Neural progenitor cell (in vitro differentiated cells): ENCODE data around the gene SPRY1. TPM values are rescaled to one million over a fixed set of nuclear protein-coding genes. Genes with fewer than 3 reads are reported as not detected.

ENCODE experiments used
- DNase-seq: peaks from one replicate; pipeline ENCODE4 v3.0.0-alpha.2; 2016; ENCODE audit warnings: low spot score
- H2AFZ ChIP-seq: fragments of 200-600 bp; sonication (generic); replicated peaks from 2 replicates; pipeline ENCODE4 v1.6.1; 2016; ENCODE audit warnings: antibody characterized with exemption
- H3F3A ChIP-seq: fragments of 200-600 bp; sonication (generic); 2 replicates; pipeline ENCODE4 v1.6.1; 2016; ENCODE audit warnings: antibody characterized with exemption, low read depth
- H3K27ac ChIP-seq: fragments of 200-600 bp; sonication (generic); 2 replicates; pipeline ENCODE4 v1.5.1; 2016; ENCODE audit warnings: mild to moderate bottlenecking
- H3K27me3 ChIP-seq: fragments of 200-600 bp; sonication (generic); 2 replicates; pipeline ENCODE4 v1.6.1; 2016; ENCODE audit warnings: mild to moderate bottlenecking, moderate library complexity
- H3K36me3 ChIP-seq: fragments of 200-600 bp; sonication (generic); 2 replicates; pipeline ENCODE4 v1.5.1; 2016
- H3K4me1 ChIP-seq: fragments of 200-600 bp; sonication (generic); 2 replicates; pipeline ENCODE4 v1.6.1; 2016; ENCODE audit warnings: mixed run types
- H3K4me2 ChIP-seq: fragments of 200-600 bp; sonication (generic); 2 replicates; pipeline ENCODE4 v1.6.1; 2016
- H3K4me3 ChIP-seq: fragments of 200-600 bp; sonication (generic); 2 replicates; pipeline ENCODE4 v1.5.1; 2016
- H3K79me2 ChIP-seq: fragments of 200-600 bp; sonication (generic); 2 replicates; pipeline ENCODE4 v1.6.1; 2016; ENCODE audit warnings: low read depth
- H3K9ac ChIP-seq: fragments of 200-600 bp; sonication (generic); 2 replicates; pipeline ENCODE4 v1.6.1; 2016
- H3K9me3 ChIP-seq: fragments of 200-600 bp; sonication (generic); 2 replicates; pipeline ENCODE4 v1.5.1; 2016; ENCODE audit warnings: low read depth
- H4K20me1 ChIP-seq: fragments of 200-600 bp; sonication (generic); 2 replicates; pipeline ENCODE4 v1.6.1; 2016; ENCODE audit warnings: low read depth
- H3K27ac Mint-ChIP-seq: 3 replicates; pipeline ENCODE4 v1.8.0; 2021; ENCODE audit warnings: mixed read lengths
- H3K27me3 Mint-ChIP-seq: 2 replicates; pipeline ENCODE4 v1.8.0; 2022; ENCODE audit warnings: low read depth, mild to moderate bottlenecking, inconsistent platforms, moderate library complexity, mixed read lengths; ENCODE audit not compliant: insufficient read depth
- H3K36me3 Mint-ChIP-seq: 3 replicates; pipeline ENCODE4 v1.8.0; 2021; ENCODE audit warnings: mixed read lengths
- H3K4me1 Mint-ChIP-seq: 3 replicates; pipeline ENCODE4 v1.8.0; 2021; ENCODE audit warnings: mixed read lengths
- H3K4me3 Mint-ChIP-seq: 3 replicates; pipeline ENCODE4 v1.8.0; 2021; ENCODE audit warnings: mild to moderate bottlenecking, moderate library complexity, mixed read lengths
- H3K9me3 Mint-ChIP-seq: 3 replicates; pipeline ENCODE4 v1.8.0; 2020; ENCODE audit warnings: mixed read lengths
- CTCF ChIP-seq: fragments of 200-600 bp; sonication (generic); IDR thresholded peaks from 2 replicates; pipeline ENCODE4 v1.5.1; 2017; ENCODE audit warnings: antibody characterized with exemption, mild to moderate bottlenecking
- EZH2 ChIP-seq: fragments of 200-600 bp; sonication (generic); IDR thresholded peaks from 2 replicates; pipeline ENCODE4 v1.6.1; 2017; ENCODE audit warnings: antibody characterized with exemption, mild to moderate bottlenecking, moderate library complexity
- EZH2phosphoT487 ChIP-seq: fragments of 200-600 bp; sonication (generic); IDR thresholded peaks from 2 replicates; pipeline ENCODE4 v1.6.1; 2017; ENCODE audit warnings: antibody characterized with exemption
- total RNA-seq: library from RNA; depleted of rRNA; stranded (reverse); fragments of >200 nt; gene quantifications from 2 replicates; pipeline ENCODE4 v1.2.3, GENCODE V29; 2015; ENCODE audit warnings: low replicate concordance

Gene SPRY1
- total RNA-seq, 1 donor from 2014 or later = 35.9 TPM

GRCh38 chr4:123412091-123412505 lies 15.5 kb downstream of the SPRY1 start:
- Histone ChIP-seq H3K9me3 (no peaks in the 10 kb centered on the region), H3F3A (peaks cover 27% of the 10 kb centered on the region), H3K4me3 (no peak overlapping the region), H2AFZ (no peak overlapping the region), H3K27me3 (no peaks in the 10 kb centered on the region), H3K36me3 (no peaks in the 10 kb centered on the region), H4K20me1 (peaks cover 3% of the 10 kb centered on the region), H3K4me1 (peaks cover 52% of the 10 kb centered on the region), H3K4me2 (no peak overlapping the region), H3K27ac (no peak overlapping the region), H3K79me2 (peaks cover under 1% of the 10 kb centered on the region), H3K9ac (no peak overlapping the region)
- Mint-ChIP-seq H3K9me3 (peaks cover 9% of the 10 kb centered on the region), H3K4me3 (no peak overlapping the region), H3K27ac (peak overlapping the region; percentile 68), H3K4me1 (peaks cover 41% of the 10 kb centered on the region), H3K27me3 (peaks cover 7% of the 10 kb centered on the region), H3K36me3 (peaks cover 13% of the 10 kb centered on the region)
- no peak for TF ChIP-seq EZH2
- TF ChIP-seq CTCF = no peak
- no peak for TF ChIP-seq EZH2phosphoT487
- peak; percentile 8 for DNase-seq

GRCh38 chr4:123412700-123413512 lies 16.3 kb downstream of the SPRY1 start:
- no peak overlapping the region for H3K4me2 ChIP-seq
- peaks cover 24% of the 10 kb centered on the region for H3F3A ChIP-seq
- H4K20me1 ChIP-seq = peaks cover under 1% of the 10 kb centered on the region
- Mint-ChIP-seq H3K36me3 (peaks cover 11% of the 10 kb centered on the region), H3K27me3 (peaks cover 7% of the 10 kb centered on the region), H3K27ac (peak overlapping the region; percentile 28), H3K4me3 (peak overlapping the region; percentile 17), H3K4me1 (peaks cover 45% of the 10 kb centered on the region), H3K9me3 (peaks cover 9% of the 10 kb centered on the region)
- TF ChIP-seq CTCF (no peak), EZH2phosphoT487 (no peak), EZH2 (no peak)
- no peaks in the 10 kb centered on the region for H3K36me3 ChIP-seq
- H3K9me3 ChIP-seq = no peaks in the 10 kb centered on the region
- H3K27me3 ChIP-seq = no peaks in the 10 kb centered on the region
- H3K4me3 ChIP-seq = no peak overlapping the region
- no peak overlapping the region for H3K9ac ChIP-seq
- no peak for DNase-seq
- H3K27ac ChIP-seq = no peak overlapping the region
- no peak overlapping the region for H2AFZ ChIP-seq
- peaks cover 57% of the 10 kb centered on the region for H3K4me1 ChIP-seq
- H3K79me2 ChIP-seq = no peaks in the 10 kb centered on the region

GRCh38 chr4:123415576-123415975 lies 19.0 kb downstream of the SPRY1 start:
- no peaks in the 10 kb centered on the region for H3K36me3 ChIP-seq
- H3K4me1 ChIP-seq = peaks cover 55% of the 10 kb centered on the region
- DNase-seq = no peak
- H3K9ac ChIP-seq = no peak overlapping the region
- H3K4me2 ChIP-seq = no peak overlapping the region
- H3K27ac ChIP-seq = no peak overlapping the region
- H3K79me2 ChIP-seq = no peaks in the 10 kb centered on the region
- H3K9me3 ChIP-seq = no peaks in the 10 kb centered on the region
- Mint-ChIP-seq H3K9me3 (peaks cover 12% of the 10 kb centered on the region), H3K36me3 (peaks cover 9% of the 10 kb centered on the region), H3K4me1 (peaks cover 62% of the 10 kb centered on the region), H3K27me3 (peaks cover 5% of the 10 kb centered on the region), H3K27ac (no peak overlapping the region), H3K4me3 (no peak overlapping the region)
- peaks cover 29% of the 10 kb centered on the region for H3F3A ChIP-seq
- TF ChIP-seq CTCF = no peak
- no peak for TF ChIP-seq EZH2
- no peak for TF ChIP-seq EZH2phosphoT487
- no peaks in the 10 kb centered on the region for H3K27me3 ChIP-seq
- no peak overlapping the region for H3K4me3 ChIP-seq
- H2AFZ ChIP-seq = no peak overlapping the region
- no peaks in the 10 kb centered on the region for H4K20me1 ChIP-seq
